GM20000 (cell line): ENCODE measurements around the gene DHX16.

Experiments
- DNase-seq: peaks from one replicate; pipeline ENCODE4 v3.0.0; 2012; ENCODE audit warnings: low spot score
- CTCF ChIP-seq: IDR thresholded peaks from 2 replicates; pipeline ENCODE4 v1.5.1; 2012; ENCODE audit warnings: mild to moderate bottlenecking, control low read depth; ENCODE audit errors: extremely low read depth, missing control alignments

DHX16 gene

GRCh38 chr6:30717129-30717844 lies 44.5 kb upstream of the DHX16 start, which contains the start of gene MDC1:
TSS of gene MDC1 (minus strand) at chr6:30717281. CDS start at chr6:30715175, 2,106 bp downstream.
- TF ChIP-seq CTCF, result no peak
- peak; percentile 92 for DNase-seq

GRCh38 chr6:30716879-30717128 lies 44.0 kb upstream of the DHX16 start:
- no peak for DNase-seq
- no peak for TF ChIP-seq CTCF

- TF ChIP-seq CTCF, result no peak
- no peak for DNase-seq
These were observed 41.5 kb upstream of the DHX16 start for GRCh38 chr6:30714263-30714662.

- no peak for DNase-seq
- no peak for TF ChIP-seq CTCF
These were observed 39.7 kb upstream of the DHX16 start for GRCh38 chr6:30712441-30712945.

- DNase-seq, result peak; percentile 48
These were observed 39.1 kb upstream of the DHX16 start for GRCh38 chr6:30711758-30712380.

GRCh38 chr6:30709101-30709868 lies 36.5 kb upstream of the DHX16 start:
- DNase-seq, result no peak
- TF ChIP-seq CTCF, result no peak

More at GRCh38 chr6:30711758-30712380, 39.1 kb upstream of the DHX16 start:
- TF ChIP-seq CTCF, result no peak

- no peak for DNase-seq
- TF ChIP-seq CTCF, result no peak
These were observed 34.6 kb upstream of the DHX16 start for GRCh38 chr6:30707281-30707850.
